IMR-90 (cell line): ENCODE measurements around the gene IL23R.

Experiments
- BHLHE40 ChIP-seq: fragments of 150-350 bp; IDR thresholded peaks from 2 replicates; pipeline ENCODE4 v1.6.1; 2016; ENCODE audit warnings: mild to moderate bottlenecking, low read depth, low read length
- CEBPB ChIP-seq: IDR thresholded peaks from 2 replicates; pipeline ENCODE4 v1.6.1; 2012; ENCODE audit warnings: low read depth, low read length, improper control_type of control experiment
- CHD1 ChIP-seq: IDR thresholded peaks from 2 replicates; pipeline ENCODE4 v1.6.1; 2012; ENCODE audit warnings: low read depth, low read length, improper control_type of control experiment
- CTCF ChIP-seq: conservative IDR thresholded peaks from 2 replicates; pipeline ENCODE4 v1.5.1; 2012; ENCODE audit warnings: mild to moderate bottlenecking, low read depth, low read length, improper control_type of control experiment
- FOS ChIP-seq: fragments of 150-350 bp; IDR thresholded peaks from 2 replicates; pipeline ENCODE4 v1.6.1; 2016; ENCODE audit warnings: low read depth, low read length
- MAFK ChIP-seq: IDR thresholded peaks from 2 replicates; pipeline ENCODE4 v1.6.1; 2012; ENCODE audit warnings: low read depth, low read length, improper control_type of control experiment
- MXI1 ChIP-seq: IDR thresholded peaks from 2 replicates; pipeline ENCODE4 v1.6.1; 2012; ENCODE audit warnings: low read depth, mild to moderate bottlenecking, low read length, moderate library complexity, borderline replicate concordance
- POLR2A ChIP-seq: IDR thresholded peaks from 2 replicates; pipeline ENCODE4 v1.6.1; 2012; ENCODE audit warnings: mild to moderate bottlenecking, low read depth, low read length
- RAD21 ChIP-seq: IDR thresholded peaks from 2 replicates; pipeline ENCODE4 v1.6.1; 2012; ENCODE audit warnings: low read length, improper control_type of control experiment
- RCOR1 ChIP-seq: IDR thresholded peaks from 2 replicates; pipeline ENCODE4 v1.6.1; 2012; ENCODE audit warnings: mild to moderate bottlenecking, low read length, improper control_type of control experiment; ENCODE audit not compliant: insufficient replicate concordance
- RFX5 ChIP-seq: IDR thresholded peaks from 2 replicates; pipeline ENCODE4 v1.8.0; 2012; ENCODE audit warnings: low read depth, mild to moderate bottlenecking, low read length, moderate library complexity
- USF2 ChIP-seq: fragments of 150-350 bp; IDR thresholded peaks from 2 replicates; pipeline ENCODE4 v1.6.1; 2017; ENCODE audit warnings: mild to moderate bottlenecking, antibody characterized with exemption, low read length, low read depth
- TF ChIP-seq, protein P1 (sequence below): fragments of 150-350 bp; IDR thresholded peaks from 2 replicates; pipeline ENCODE4 v1.6.1; 2016; ENCODE audit warnings: low read depth, mild to moderate bottlenecking, low read length, moderate library complexity, borderline replicate concordance

DNA sequence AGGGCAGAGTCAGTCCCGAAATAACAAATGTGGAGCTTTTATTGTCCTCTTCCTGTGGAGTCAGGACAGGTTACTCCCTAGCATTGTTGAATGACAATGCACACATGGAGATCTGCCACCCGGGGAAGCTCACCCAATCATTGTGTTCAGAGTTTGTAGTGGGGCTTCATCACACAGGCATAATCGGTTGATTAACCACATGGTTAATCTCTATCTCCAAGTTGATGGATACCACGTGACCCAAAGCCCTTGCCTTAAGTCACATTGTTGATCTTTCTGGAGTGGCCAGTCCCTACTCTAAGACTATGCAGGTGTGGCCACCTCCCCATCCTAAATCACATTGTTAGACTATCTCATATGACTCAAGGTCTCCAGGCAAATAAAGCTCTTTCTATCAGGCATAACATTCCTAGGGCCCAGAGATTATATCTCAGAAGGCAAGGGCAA lies 28.9 kb upstream of the IL23R start:
- TF ChIP-seq POLR2A (no peak), CTCF (no peak), MXI1 (no peak), RCOR1 (no peak), MAFK (no peak), USF2 (no peak), BHLHE40 (no peak), FOS (no peak), CEBPB (no peak), RAD21 (no peak), CHD1 (no peak), RFX5 (no peak)
- TF ChIP-seq, protein P1, sequence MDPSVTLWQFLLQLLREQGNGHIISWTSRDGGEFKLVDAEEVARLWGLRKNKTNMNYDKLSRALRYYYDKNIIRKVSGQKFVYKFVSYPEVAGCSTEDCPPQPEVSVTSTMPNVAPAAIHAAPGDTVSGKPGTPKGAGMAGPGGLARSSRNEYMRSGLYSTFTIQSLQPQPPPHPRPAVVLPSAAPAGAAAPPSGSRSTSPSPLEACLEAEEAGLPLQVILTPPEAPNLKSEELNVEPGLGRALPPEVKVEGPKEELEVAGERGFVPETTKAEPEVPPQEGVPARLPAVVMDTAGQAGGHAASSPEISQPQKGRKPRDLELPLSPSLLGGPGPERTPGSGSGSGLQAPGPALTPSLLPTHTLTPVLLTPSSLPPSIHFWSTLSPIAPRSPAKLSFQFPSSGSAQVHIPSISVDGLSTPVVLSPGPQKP, result no peak
